ENCODE measurements around the gene DCST2.
A peak's percentile ranks its signal among the peaks of the same experiment; 100 is the strongest.

The DCST2 gene

GRCh38 chr1:155033524-155033923 is at the start of gene DCST2, which contains the start of gene DCST1:
Gene DCST2, minus strand, starts transcription at chr1:155033781. Its CDS starts 80 bp downstream, at chr1:155033701.
Gene DCST1, plus strand, starts transcription at chr1:155033824. Its CDS starts 213 bp downstream, at chr1:155034037.
- no peak for DNase-seq

- DNase-seq: no peak
Observed at GRCh38 chr1:155083052-155083541, 49.5 kb upstream of the DCST2 start.

GRCh38 chr1:155082301-155083051 is 48.9 kb upstream of the DCST2 start:
- no peak for DNase-seq

DNA sequence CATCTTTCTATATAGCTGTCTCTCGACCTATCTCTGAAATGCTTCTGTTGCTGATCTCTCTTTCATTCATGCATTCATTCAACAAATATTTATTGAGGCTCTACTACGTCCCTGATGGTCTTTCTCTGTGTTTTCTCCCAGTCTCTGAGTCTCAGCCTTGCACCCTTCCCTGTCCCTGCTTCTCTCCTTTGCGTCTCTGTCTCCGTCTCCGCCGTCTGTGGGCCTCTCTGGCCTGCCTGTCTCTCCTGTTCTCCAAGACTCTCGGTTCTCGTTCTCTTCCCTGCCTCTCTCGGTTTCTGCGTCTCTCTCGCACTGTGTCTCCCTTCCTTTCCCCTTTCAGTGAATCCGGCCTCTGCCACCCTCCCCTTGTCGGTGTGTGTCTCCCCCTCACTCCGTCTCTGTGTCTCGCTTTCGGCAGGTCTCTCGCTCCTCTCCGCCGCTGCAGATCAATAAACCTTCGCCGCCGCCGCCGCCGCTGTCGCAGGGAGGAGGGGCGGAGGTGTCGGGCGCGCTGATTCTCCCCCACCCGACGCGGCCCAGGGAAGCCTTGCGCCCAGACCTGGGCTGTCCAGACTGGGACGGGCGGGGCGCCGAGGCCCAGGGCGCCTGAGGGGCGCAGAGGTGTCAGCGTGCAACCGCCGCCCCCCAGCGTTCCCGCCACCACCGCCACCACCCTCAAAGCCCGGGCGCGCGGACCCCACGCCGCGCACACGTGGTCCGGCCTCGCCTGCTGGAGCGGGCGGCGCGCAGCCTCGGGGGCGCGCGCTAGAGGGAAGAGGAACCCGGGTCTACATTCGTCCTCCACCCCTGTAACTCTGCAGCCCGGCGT is 48.1 kb upstream of the DCST2 start:
- DNase-seq: no peak

- DNase-seq: peak; percentile 32
Observed at GRCh38 chr1:155080312-155081228, 47.0 kb upstream of the DCST2 start.

DNA sequence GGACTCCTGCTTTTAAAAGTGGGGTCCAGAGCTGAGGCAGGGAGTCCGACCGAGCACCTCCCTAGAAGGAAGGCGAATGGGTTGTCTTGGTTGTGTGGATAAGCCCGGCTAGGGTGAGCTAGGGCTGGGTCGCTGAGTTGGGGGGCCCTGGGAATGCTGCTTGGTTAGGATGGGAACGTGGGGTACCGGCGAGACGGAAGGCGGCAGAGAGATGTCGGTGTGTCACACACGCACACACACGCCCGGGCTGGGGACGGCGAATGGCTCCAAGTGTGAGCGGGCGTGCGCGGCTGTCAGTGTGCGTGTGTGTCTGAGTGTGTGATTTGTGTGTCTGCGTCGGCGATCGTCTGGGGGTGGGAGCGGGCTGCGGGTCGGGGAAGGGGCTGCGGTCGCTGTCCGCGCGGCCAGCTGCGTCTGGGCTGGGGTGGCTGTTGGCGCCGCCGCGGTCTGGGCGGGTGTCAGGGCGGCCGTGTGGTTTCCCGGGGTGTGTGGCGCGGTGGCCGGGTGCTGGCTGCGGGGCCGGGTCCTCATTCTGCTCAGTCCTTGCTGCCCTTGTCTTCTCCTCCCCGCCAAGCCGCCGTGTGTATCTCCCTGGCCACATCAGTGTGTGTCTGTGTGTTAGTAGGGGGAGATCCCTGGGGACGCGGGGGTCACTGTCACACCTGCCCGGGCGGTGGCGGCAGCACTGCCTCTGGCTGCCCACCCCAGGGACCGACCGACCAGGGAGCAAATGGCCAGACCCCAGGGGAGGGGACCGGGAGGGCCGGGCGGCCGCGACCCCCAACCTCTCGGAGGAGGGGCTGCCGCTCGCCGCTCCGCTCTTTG is 46.1 kb upstream of the DCST2 start:
- DNase-seq: no peak

GRCh38 chr1:155079210-155079486 is 45.6 kb upstream of the DCST2 start:
- DNase-seq: no peak

DNA sequence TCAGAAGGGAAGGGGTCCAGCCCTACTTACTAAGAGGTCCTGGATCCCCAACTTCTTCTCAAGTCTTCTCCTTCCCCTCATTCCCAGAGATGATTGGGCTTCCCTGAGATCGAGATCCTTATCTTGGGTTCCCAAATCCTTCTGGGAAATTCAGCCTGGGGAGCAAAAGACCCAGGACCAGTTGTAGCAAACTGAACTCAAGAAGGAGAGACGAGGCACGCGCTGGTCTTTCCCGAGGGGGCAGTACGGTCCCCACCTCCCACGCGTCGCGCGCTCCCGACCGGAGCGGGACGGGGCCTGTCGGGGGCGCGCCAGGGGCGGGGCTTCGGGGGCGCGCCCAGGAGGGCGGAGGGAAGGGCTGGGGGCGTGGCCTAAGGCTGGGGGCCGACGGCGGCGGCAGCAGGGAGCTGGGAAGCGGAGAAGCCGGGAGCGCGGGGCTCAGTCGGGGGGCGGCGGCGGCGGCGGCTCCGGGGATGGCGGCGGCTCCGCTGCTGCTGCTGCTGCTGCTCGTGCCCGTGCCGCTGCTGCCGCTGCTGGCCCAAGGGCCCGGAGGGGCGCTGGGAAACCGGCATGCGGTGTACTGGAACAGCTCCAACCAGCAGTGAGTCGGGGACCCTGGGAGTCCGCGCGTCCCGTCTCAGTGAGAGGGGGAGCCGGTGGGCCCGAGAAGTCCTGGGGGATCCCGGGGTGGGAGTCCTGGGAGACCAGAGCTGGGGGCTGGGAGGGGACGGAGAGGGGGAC is 45.1 kb upstream of the DCST2 start, which contains the start of gene EFNA3:
EFNA3 (plus strand) TSS at position 369 of the 741 bp plus-strand sequence; CDS start at position 474, 105 bp downstream.
- peak; percentile 62 for DNase-seq

- no peak for DNase-seq
Observed at GRCh38 chr1:155077758-155078445, 44.3 kb upstream of the DCST2 start.

- no peak for DNase-seq
Observed at GRCh38 chr1:155077346-155077745, 43.8 kb upstream of the DCST2 start.

- DNase-seq: no peak
Observed at GRCh38 chr1:155076371-155076770, 42.8 kb upstream of the DCST2 start.

DNA sequence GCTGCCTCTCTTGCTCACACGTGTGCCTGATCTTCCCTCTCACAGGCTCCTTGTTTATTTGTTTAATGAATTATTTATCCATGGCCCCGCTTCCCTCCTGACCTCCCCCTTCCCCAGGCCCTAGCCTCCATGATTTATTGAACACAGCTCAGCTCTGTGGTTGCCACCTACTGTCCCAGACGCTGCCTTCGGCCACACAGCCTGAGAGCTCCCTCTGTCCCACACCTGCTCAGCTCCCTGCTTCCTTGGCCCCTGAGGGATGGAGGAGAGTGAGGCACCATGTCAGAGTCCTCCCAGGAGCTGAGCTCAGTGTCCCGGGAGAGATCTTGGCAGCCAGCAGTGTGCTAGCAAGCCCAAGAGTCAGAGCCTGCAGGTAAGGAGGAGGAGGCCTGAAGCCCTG is 42.0 kb upstream of the DCST2 start:
- no peak for DNase-seq

GRCh38 chr1:155073377-155074242 is 40.0 kb upstream of the DCST2 start:
- peak; percentile 71 for DNase-seq

DNA sequence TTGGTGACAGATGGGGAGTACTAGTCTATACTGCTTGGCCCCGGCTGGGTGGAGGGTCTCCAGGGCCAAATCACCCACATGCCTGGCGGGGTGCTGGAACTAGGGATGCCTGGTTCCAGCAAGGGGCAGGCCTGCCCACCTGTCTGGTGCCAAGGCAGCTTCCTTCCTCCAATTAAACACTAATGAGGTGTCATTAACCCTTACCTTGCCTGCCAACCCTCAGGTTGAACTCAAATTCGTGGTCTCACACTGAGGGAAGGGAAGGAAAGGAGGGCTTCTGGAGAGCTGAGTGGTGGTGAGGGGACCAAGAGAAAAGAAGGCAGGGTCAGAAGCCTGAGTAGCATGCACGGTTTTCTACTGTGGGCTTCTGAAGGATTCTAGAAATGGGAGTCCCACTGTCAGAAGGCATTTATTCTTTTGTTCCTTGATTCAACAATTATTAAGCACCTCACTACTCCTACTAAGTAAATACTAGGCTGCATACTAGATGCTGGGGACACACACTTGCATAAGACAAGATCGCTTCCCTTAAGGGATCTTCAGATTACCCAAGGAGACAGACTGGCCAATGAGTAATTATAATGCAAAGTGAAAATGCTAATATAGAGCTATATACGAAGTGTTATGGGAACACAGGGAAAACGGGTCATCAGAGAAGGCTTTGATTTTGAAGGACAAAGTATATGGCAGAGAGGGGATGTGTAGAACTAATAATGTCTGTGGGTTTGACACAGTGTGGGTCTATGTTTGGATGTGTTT is 39.1 kb upstream of the DCST2 start:
- no peak for DNase-seq

DNA sequence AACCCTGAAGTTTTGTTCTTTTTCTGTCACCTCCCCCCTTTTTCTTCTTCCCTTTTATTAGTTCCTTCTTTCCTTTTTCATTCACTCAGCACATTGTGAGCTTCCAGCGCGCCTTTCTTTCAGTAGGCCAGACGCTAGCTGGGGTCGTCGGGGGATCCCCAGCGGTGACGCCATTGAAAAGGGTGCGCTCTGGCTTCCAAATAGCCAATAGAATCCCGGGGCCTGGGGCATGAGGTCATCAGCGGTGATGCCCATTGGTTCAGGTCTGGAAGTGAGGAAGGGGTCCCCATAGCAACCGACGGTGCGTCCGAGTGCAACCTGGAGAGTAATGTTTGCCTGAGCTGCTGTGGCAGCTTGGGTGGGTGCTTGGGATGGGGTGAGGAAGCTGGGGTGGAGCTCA is 38.1 kb upstream of the DCST2 start:
- no peak for DNase-seq

DNA sequence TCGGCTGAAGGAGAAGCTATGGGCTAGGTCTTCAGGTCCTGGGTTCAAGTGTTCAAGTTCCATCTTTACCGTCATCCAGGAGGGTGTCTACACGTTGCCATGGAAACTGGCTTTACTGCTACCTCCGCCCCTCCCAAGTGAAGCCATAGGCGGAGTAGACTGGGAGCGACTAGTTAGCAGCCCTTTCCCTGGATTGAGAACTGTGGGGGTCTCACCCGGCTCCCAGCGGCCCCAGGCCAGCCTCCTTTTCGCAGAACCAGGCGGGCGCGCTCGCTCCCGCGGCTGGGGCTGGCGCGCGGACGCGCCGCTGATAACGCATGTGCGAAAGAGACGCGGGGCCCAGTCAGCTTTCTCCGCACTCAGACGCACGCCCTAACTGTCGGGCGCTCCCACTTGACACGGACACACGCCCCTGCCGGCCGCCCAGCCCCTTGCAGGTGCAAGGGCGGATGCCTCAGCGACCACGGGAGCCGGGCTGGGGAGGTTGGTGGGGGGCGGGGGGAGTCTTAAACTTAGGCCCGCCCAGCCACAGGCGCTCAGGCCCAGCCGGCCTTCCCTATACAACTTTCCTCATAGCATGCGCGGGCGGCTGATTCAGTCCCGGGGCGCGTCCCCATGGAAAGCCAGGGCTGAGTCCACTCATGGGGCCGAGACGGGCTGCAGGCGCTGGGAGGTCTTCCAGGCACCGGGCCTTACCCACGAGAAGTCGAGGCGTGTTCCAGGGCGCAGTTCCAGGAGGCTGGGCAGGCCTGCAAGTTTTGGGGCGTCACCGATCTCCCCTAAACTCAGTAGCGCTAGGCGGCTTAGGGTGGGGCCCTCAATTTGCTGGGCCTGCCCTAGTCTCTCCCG is 37.4 kb upstream of the DCST2 start:
- DNase-seq: no peak

GRCh38 chr1:155070158-155070621 is 36.6 kb upstream of the DCST2 start:
- no peak for DNase-seq
